Stimulated activated CD8-positive, alpha-beta memory T cell treated with anti-CD3 and anti-CD28 coated beads, Interleukin-4, amount 100 ng/mL, for 1 hour (primary cell): ENCODE data around the gene MPDU1.

ENCODE experiments used
- DNase-seq, 2 donors: peaks; one replicate each; pipeline ENCODE4 v3.0.0-alpha.2; 2020; ENCODE audit warnings: low read depth in 2 of 2, low spot score in 1 of 2

Gene MPDU1

GRCh38 chr17:7560172-7561027 is 23.3 kb upstream of the MPDU1 start:
- no peak for DNase-seq

DNA sequence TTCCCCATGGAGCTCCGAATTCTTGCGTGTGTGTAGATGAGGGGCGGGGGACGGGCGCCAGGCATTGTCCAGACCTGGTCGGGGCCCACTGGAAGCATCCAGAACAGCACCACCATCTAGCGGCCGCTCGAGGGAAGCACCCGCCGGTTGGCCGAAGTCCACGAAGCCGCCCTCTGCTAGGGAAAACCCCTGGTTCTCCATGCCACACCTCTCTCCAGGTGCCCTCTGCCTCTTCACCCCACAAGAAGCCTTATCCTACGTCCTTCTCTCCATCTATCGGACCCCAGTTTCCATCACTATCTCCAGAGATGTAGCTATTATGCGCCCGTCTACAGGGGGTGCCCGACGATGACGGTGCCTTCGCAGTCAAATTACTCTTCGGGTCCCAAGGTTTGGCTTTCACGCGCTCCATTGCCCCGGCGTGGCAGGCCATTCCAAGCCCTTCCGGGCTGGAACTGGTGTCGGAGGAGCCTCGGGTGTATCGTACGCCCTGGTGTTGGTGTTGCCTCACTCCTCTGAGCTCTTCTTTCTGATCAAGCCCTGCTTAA is 22.6 kb upstream of the MPDU1 start:
- peak; percentile 60 to 73 for DNase-seq

DNA sequence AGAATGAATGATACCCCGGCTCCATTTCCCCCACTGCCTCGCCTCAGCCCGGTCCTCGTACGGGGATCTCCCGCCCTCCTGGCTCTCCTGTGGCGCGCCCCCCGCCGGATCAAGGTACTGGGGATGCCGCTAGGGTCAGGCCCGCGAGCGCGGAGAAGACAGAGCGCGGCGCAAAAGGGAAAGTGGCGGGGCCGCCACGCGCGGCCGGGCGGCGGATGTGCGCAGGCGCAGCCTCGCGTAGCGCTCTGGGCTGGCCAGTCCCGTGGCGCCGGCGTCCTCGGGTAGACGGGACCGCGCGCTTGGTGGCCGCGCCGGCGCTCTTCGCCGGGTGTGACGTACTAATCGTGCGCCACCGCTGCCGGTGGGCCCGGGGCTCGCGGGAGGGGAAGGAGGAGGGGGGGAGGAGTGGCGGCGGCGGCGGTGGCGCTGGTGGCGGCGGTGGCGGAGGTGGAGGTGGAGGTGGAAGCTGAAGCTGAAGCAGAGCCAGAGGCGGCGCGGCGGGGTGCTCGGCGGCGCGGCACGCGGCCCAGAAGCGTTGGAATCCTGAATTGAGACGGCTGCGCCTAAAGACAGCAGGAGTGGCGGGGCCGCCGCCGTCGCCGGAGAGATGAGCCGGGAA is 22.0 kb upstream of the MPDU1 start, which contains the start of gene SENP3:
Gene SENP3 (plus strand): TSS at position 331 of the 619 bp plus-strand sequence. CDS start 1,158 bp downstream, outside the sequence.
- peak; percentile 69 to 80 for DNase-seq

GRCh38 chr17:7562208-7562605 is 21.4 kb upstream of the MPDU1 start:
- no peak for DNase-seq

- no peak for DNase-seq
Measured at GRCh38 chr17:7563115-7563869, 20.4 kb upstream of the MPDU1 start.

GRCh38 chr17:7569571-7569970 is 14.1 kb upstream of the MPDU1 start:
- no peak for DNase-seq

GRCh38 chr17:7570351-7570750 is 13.3 kb upstream of the MPDU1 start:
- DNase-seq: no peak

- no peak for DNase-seq
Measured at GRCh38 chr17:7572338-7572587, 11.4 kb upstream of the MPDU1 start.

DNA sequence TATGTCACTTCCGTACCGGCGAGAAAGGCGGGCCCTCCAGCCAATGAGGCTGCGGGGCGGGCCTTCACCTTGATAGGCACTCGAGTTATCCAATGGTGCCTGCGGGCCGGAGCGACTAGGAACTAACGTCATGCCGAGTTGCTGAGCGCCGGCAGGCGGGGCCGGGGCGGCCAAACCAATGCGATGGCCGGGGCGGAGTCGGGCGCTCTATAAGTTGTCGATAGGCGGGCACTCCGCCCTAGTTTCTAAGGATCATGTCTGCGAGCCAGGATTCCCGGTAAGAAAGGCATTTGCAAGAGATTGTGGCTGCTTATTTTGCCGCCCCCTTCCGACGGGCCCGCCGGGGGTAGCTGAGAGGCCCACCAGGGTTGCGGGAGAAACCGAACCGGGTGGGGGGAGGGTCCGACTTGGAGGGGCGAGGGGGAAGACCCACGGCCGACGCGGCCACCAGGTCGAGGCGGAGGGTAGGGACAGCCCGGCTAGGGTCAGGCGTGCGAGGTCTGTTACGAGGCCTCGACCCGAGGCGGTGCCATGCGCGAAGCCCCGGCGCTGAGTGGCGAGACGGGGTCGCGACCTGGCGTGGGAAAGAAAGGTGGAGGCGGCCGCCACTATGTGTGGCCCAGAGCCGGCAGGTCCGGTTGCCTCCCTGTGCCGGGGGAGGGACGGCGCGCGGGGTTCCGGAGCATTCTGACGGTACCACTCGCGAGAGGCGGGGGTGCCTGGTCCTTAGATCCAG is 10.9 kb upstream of the MPDU1 start:
- peak; percentile 98 to 100 for DNase-seq

DNA sequence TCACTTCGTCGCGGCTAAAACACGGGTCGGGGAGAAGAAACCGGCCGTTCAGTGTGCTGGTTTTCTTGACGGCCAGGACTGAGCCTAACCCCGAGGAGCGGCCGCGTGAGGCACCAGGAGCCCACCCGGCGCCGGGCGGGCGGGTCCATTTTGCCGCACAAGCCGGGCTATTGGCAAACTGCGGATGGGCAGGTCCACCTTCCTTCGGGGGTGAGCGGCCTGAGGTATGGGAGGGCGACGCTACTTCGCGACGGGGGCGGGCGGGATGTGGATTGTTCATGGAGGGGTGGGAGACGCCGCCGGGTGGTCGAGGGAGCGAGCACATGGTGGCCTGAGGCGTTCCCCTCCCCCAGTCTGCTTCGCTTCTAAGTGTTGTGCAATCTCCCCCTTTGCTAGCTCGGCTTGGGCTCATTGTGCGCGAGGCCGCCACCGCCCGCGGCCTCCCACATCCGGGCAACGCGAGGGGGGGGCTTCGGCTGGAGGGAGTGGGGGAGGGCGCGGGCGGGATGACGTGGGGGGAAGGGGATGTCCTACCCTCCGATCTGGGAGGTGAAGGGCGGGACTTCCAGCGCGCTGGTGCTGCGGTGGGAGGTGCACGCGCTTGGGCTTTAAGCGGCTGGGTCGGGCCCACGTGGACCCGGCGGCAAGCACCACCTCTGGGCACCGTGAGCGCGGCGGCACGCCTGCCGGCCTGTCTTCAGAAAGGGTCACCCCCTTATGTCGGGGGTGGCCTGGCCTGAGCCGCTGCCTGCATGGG is 10.2 kb upstream of the MPDU1 start:
- peak; percentile 83 to 84 for DNase-seq

DNA sequence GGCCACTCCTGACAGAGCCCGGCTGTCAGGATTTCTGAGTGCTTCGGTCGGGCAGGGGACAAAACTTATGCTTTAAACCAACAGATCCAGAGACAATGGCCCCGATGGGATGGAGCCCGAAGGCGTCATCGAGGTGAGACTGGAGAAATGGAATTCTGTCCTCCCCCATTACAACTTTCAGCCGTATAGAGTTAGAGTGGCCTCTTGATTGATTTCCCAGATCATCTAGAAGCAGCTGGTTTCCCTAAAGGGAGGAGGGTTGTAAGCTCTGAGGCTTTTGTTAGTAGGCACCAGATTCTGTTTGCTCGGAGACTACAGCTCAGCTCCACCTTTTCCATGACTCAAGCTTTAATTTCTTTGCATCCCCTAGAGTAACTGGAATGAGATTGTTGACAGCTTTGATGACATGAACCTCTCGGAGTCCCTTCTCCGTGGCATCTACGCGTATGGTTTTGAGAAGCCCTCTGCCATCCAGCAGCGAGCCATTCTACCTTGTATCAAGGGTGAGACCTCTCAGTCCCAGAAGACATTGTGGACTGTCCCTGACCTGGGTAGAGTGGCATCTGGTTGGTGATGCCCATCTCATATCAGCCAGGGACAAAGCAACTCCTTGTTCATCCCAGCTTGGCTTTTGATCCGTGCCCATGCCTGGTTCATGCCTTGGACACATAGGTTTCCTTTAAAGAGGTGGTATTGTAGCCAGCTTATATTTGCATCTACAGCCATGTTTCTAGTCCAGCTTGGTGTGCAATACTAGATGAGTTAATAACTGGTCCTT is 9.3 kb upstream of the MPDU1 start:
- no peak for DNase-seq

GRCh38 chr17:7575481-7575883 is 8.2 kb upstream of the MPDU1 start:
- no peak for DNase-seq

DNA sequence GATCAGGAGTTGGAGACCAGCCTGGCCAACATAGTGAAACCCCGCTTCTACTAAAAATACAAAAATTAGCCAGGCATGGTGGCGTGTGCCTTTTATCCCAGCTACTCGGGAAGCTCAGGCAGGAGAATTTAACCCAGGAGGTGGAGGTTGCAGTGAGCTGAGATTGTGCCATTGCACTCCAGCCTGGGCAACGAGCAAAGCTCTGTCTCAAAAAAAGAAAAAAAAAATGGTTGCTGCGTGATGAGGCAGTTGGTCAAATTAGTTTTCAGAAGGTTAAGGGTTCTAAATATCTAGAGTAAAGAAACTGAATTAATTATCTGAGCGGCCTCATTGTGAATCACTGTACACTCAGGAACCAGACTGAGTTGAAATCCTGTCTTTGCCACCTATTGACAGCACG is 7.7 kb upstream of the MPDU1 start:
- DNase-seq: no peak

DNA sequence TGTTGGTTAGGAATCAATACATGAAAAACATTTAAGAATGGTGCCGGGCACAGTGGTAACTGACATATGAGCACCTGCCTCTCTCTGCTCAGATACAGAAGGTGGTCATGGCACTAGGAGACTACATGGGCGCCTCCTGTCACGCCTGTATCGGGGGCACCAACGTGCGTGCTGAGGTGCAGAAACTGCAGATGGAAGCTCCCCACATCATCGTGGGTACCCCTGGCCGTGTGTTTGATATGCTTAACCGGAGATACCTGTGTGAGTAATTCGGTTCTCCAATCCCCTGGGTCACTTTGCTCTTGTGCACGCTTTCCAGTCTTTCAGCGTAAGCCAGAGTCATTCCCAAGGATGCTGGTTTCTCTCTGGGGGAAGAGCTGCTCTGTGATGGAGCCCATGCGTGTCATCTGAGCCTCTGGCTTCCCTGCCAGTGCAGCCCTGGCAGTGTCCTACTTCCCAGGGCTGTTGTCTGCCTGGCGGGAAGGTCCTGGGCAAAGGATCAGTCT is 7.2 kb upstream of the MPDU1 start:
- DNase-seq: no peak

DNA sequence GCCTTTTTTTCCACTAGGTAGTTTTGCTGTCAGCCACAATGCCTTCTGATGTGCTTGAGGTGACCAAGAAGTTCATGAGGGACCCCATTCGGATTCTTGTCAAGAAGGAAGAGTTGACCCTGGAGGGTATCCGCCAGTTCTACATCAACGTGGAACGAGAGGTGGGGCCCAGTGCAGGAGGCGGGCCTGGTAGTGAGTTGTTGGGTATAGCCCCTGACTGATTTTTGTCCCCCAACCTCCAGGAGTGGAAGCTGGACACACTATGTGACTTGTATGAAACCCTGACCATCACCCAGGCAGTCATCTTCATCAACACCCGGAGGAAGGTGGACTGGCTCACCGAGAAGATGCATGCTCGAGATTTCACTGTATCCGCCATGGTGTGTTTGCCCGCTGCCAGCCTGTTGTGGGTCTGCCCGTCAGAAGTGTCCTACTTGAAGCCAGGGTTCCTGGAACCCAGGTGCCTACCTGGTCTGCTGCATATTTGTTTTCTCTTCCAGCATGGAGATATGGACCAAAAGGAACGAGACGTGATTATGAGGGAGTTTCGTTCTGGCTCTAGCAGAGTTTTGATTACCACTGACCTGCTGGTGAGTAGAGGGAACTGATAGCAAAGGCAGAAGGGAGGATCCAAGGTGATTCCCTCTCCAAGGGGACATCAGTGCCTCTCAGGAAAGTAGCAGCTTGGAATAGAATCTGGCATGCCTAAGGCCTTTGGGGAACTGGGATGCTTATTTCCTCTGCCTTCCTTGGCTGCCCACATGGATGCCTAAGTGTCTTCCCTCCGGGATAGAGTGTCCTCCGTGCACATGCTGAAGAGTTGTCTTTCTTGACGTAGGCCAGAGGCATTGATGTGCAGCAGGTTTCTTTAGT is 6.1 kb upstream of the MPDU1 start:
- no peak for DNase-seq

DNA sequence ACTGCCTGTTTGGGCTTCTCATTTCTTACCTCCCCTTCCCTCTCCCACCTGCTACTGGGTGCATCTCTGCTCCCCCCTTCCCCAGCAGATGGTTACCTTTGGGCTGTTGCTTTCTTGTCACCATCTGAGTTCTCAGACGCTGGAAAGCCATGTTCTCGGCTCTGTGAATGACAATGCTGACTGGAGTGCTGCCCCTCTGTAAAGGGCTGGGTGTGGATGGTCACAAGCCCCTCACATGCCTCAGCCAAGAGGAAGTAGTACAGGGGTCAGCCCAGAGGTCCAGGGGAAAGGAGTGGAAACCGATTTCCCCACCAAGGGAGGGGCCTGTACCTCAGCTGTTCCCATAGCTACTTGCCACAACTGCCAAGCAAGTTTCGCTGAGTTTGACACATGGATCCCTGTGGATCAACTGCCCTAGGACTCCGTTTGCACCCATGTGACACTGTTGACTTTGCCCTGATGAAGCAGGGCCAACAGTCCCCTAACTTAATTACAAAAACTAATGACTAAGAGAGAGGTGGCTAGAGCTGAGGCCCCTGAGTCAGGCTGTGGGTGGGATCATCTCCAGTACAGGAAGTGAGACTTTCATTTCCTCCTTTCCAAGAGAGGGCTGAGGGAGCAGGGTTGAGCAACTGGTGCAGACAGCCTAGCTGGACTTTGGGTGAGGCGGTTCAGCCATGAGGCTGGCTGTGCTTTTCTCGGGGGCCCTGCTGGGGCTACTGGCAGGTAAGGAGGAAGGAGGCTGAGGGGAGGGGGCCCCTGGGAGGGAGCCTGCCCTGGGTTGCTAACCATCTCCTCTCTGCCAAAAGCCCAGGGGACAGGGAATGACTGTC is 4.4 kb upstream of the MPDU1 start, which contains the start of gene CD68:
Gene CD68 (plus strand): TSS at position 638 of the 833 bp plus-strand sequence. CDS start 40 bp downstream, at position 678.
- DNase-seq: no peak

GRCh38 chr17:7579834-7580603 is 3.6 kb upstream of the MPDU1 start:
- no peak for DNase-seq
